H1 (cell line): ENCODE data around the gene TIAM2. TPM values are rescaled to one million over a fixed set of nuclear protein-coding genes. Genes with fewer than 3 reads are reported as not detected.

Experiments
- CTCF ChIA-PET: fragments of 300-600 bp; sonication (Branson Sonifier 250); formaldehyde crosslinking; loops from one replicate; lab custom pipeline; 2021; ENCODE audit not compliant: partially characterized antibody; lab: Charles Lee
- POLR2A ChIA-PET: fragments of 300-600 bp; sonication (Branson Sonifier 250); formaldehyde crosslinking; loops from one replicate; lab custom pipeline; 2021; ENCODE audit warnings: inconsistent platforms; ENCODE audit not compliant: partially characterized antibody; lab: Charles Lee
- DNase-seq, 2 experiments: peaks; one replicate each; pipeline versions ENCODE4 v3.0.0 to v3.0.0-alpha.2; 2010 to 2022; ENCODE audit warnings: low spot score in 2 of 2, low read depth in 1 of 2, mixed read lengths in 1 of 2
- FAIRE-seq: peaks from 2 replicates; lab custom pipeline; 2011; peaks lifted over from hg19 to GRCh38; lab: Jason Lieb, UNC
- H2AFZ ChIP-seq: 2 replicates; pipeline ENCODE4 v1.8.1; 2012; ENCODE audit warnings: low read length, inconsistent platforms
- H2AK5ac ChIP-seq: 2 replicates; pipeline ENCODE4 v1.6.1; 2013; ENCODE audit warnings: low read depth, low read length
- H2BK120ac ChIP-seq: replicated peaks from 2 replicates; pipeline ENCODE3; 2013; ENCODE audit warnings: low read depth, low read length, inconsistent platforms
- H2BK12ac ChIP-seq: 2 replicates; pipeline ENCODE4 v1.6.1; 2013; ENCODE audit warnings: low read depth, low read length
- H2BK15ac ChIP-seq: 2 replicates; pipeline ENCODE4 v1.6.1; 2013; ENCODE audit warnings: low read length
- H2BK20ac ChIP-seq: 2 replicates; pipeline ENCODE4 v1.6.1; 2013; ENCODE audit warnings: low read length
- H2BK5ac ChIP-seq: 2 replicates; pipeline ENCODE4 v1.6.1; 2013; ENCODE audit warnings: low read depth, low read length
- H3K14ac ChIP-seq: 2 replicates; pipeline ENCODE4 v1.6.1; 2013; ENCODE audit warnings: inconsistent platforms; ENCODE audit not compliant: insufficient read length
- H3K18ac ChIP-seq: 2 replicates; pipeline ENCODE4 v1.6.1; 2013; ENCODE audit warnings: low read length; ENCODE audit errors: extremely low read depth
- H3K23ac ChIP-seq: 2 replicates; pipeline ENCODE4 v1.6.1; 2013; ENCODE audit warnings: inconsistent platforms; ENCODE audit not compliant: insufficient read length
- H3K23me2 ChIP-seq: 2 replicates; pipeline ENCODE4 v1.6.1; 2013; ENCODE audit warnings: low read depth, low read length
- H3K27ac ChIP-seq: 2 replicates; pipeline ENCODE4 v1.6.1; 2011; ENCODE audit warnings: low read depth, low read length, inconsistent platforms
- H3K27me3 ChIP-seq, 4 experiments: replicated peaks in 1 of 4; 1 replicate in 1 of 4; 2 replicates in 3 of 4; pipeline versions ENCODE4 v1.6.1 to v1.8.1; 2011 to 2013; ENCODE audit warnings: low read length in 3 of 4, mild to moderate bottlenecking in 3 of 4, inconsistent platforms in 2 of 4, mixed read lengths in 2 of 4, moderate library complexity in 1 of 4; ENCODE audit not compliant: control insufficient read depth in 3 of 4, insufficient read depth in 3 of 4; ENCODE audit errors: extremely low read depth in 1 of 4
- H3K36me3 ChIP-seq, 4 experiments: 2 replicates each; pipeline versions ENCODE4 v1.6.1 to v1.8.1; 2011 to 2013; ENCODE audit warnings: mild to moderate bottlenecking in 4 of 4, low read length in 3 of 4, moderate library complexity in 2 of 4, control low read depth in 1 of 4, inconsistent platforms in 1 of 4; ENCODE audit not compliant: insufficient read depth in 4 of 4, control insufficient read depth in 2 of 4
- H3K4ac ChIP-seq: replicated peaks from 2 replicates; pipeline ENCODE3; 2013; ENCODE audit warnings: low read length, low read depth, mixed read lengths, inconsistent platforms; ENCODE audit not compliant: insufficient read length
- H3K4me1 ChIP-seq, 4 experiments: replicated peaks in 1 of 4; 1 replicate in 1 of 4; 2 replicates in 3 of 4; pipeline versions ENCODE4 v1.6.1 to v1.8.1; 2011 to 2013; ENCODE audit warnings: low read length in 3 of 4, inconsistent platforms in 2 of 4, mixed read lengths in 1 of 4; ENCODE audit not compliant: insufficient read depth in 4 of 4, control insufficient read depth in 3 of 4
- H3K4me2 ChIP-seq, 2 experiments: 2 replicates each; pipeline versions ENCODE4 v1.6.1 to v1.8.1; 2011 to 2013; ENCODE audit warnings: low read depth in 2 of 2, low read length in 2 of 2, control low read depth in 1 of 2, inconsistent platforms in 1 of 2, mild to moderate bottlenecking in 1 of 2; ENCODE audit not compliant: insufficient read depth in 1 of 2
- H3K4me3 ChIP-seq, 4 experiments: fragments of 200-600, 300-600 bp in 1 of 4; sonication (generic), shearing (Covaris generic), sonication (Bioruptor Twin) in 1 of 4; 2 replicates each; pipeline versions ENCODE4 v1.5.1 to v1.8.1; 2011 to 2016; ENCODE audit warnings: low read length in 4 of 4, low read depth in 3 of 4, control low read depth in 2 of 4, inconsistent platforms in 2 of 4, mild to moderate bottlenecking in 2 of 4, mixed read lengths in 1 of 4, moderate library complexity in 1 of 4; ENCODE audit not compliant: insufficient read depth in 2 of 4; ENCODE audit errors: extremely low read depth in 1 of 4
- H3K56ac ChIP-seq: replicated peaks from 2 replicates; pipeline ENCODE3; 2013; ENCODE audit warnings: low read depth, mild to moderate bottlenecking, mixed read lengths, low read length, inconsistent platforms; ENCODE audit not compliant: insufficient read length
- H3K79me1 ChIP-seq: 2 replicates; pipeline ENCODE4 v1.6.1; 2013; ENCODE audit warnings: low read depth, low read length, control low read depth
- H3K79me2 ChIP-seq, 2 experiments: 2 replicates each; pipeline versions ENCODE4 v1.6.1 to v1.8.1; 2012 to 2013; ENCODE audit warnings: low read length in 2 of 2, mild to moderate bottlenecking in 2 of 2, inconsistent platforms in 1 of 2; ENCODE audit not compliant: insufficient read depth in 2 of 2, control insufficient read depth in 1 of 2
- H3K9ac ChIP-seq, 4 experiments: replicated peaks in 1 of 4; 1 replicate in 1 of 4; 2 replicates in 3 of 4; pipeline versions ENCODE4 v1.6.1 to v1.8.1; 2011 to 2013; ENCODE audit warnings: low read depth in 3 of 4, low read length in 3 of 4, control low read depth in 2 of 4, mild to moderate bottlenecking in 2 of 4, moderate library complexity in 2 of 4, inconsistent platforms in 1 of 4; ENCODE audit errors: extremely low read depth in 1 of 4
- H3K9me3 ChIP-seq, 2 experiments: 2 replicates each; pipeline versions ENCODE4 v1.6.1 to v1.8.1; 2012 to 2013; ENCODE audit warnings: mild to moderate bottlenecking in 2 of 2, moderate library complexity in 2 of 2, control low read depth in 1 of 2, inconsistent platforms in 1 of 2, low read depth in 1 of 2, low read length in 1 of 2, mixed read lengths in 1 of 2; ENCODE audit not compliant: insufficient read depth in 2 of 2
- H4K20me1 ChIP-seq, 2 experiments: replicated peaks in 1 of 2; 2 replicates each; pipeline versions ENCODE3 to v1.8.1; 2011 to 2013; ENCODE audit warnings: inconsistent platforms in 2 of 2, low read length in 2 of 2, mild to moderate bottlenecking in 1 of 2; ENCODE audit not compliant: insufficient read depth in 2 of 2, control insufficient read depth in 1 of 2
- H4K5ac ChIP-seq: 2 replicates; pipeline ENCODE4 v1.6.1; 2013; ENCODE audit warnings: low read length, low read depth, mixed read lengths, inconsistent platforms; ENCODE audit not compliant: insufficient read length
- H4K8ac ChIP-seq: 2 replicates; pipeline ENCODE4 v1.8.0; 2013; ENCODE audit warnings: mild to moderate bottlenecking, moderate library complexity, low read length, inconsistent platforms; ENCODE audit not compliant: insufficient read depth; ENCODE audit errors: extremely low read depth
- H4K91ac ChIP-seq: replicated peaks from 2 replicates; pipeline ENCODE3; 2013; ENCODE audit warnings: low read length, mixed read lengths, inconsistent platforms; ENCODE audit not compliant: insufficient read length
- BCL11A ChIP-seq, 2 experiments: IDR thresholded peaks; one replicate each; pipeline ENCODE4 v1.6.1; 2011; ENCODE audit warnings: low read depth in 2 of 2, low read length in 2 of 2, mild to moderate bottlenecking in 2 of 2
- CEBPB ChIP-seq: IDR thresholded peaks from 2 replicates; pipeline ENCODE4 v1.6.1; 2012; ENCODE audit warnings: low read depth, low read length
- CHD1 ChIP-seq: IDR thresholded peaks from 2 replicates; pipeline ENCODE4 v1.6.1; 2012; ENCODE audit warnings: low read depth, low read length, improper control_type of control experiment
- CHD2 ChIP-seq: IDR thresholded peaks from 2 replicates; pipeline ENCODE4 v1.6.1; 2012; ENCODE audit warnings: low read length, improper control_type of control experiment
- FOSL1 ChIP-seq: IDR thresholded peaks from 2 replicates; pipeline ENCODE4 v1.6.1; 2011; ENCODE audit warnings: mild to moderate bottlenecking, low read depth, low read length, moderate library complexity; ENCODE audit not compliant: insufficient read depth
- NANOG ChIP-seq: IDR thresholded peaks from 2 replicates; pipeline ENCODE4 v1.6.1; 2011; ENCODE audit warnings: low read length, low read depth, mild to moderate bottlenecking, inconsistent platforms; ENCODE audit not compliant: insufficient read depth, poor library complexity, severe bottlenecking
- NRF1 ChIP-seq: IDR thresholded peaks from 2 replicates; pipeline ENCODE4 v1.6.1; 2011; ENCODE audit warnings: mild to moderate bottlenecking, low read depth, low read length, improper control_type of control experiment
- RXRA ChIP-seq: IDR thresholded peaks from 2 replicates; pipeline ENCODE4 v1.6.1; 2011; ENCODE audit warnings: low read depth, mild to moderate bottlenecking, low read length, moderate library complexity; ENCODE audit not compliant: insufficient read depth
- SIN3A ChIP-seq, 2 experiments: IDR thresholded peaks in 1 of 2; conservative IDR thresholded peaks in 1 of 2; 2 replicates each; pipeline ENCODE4 v1.6.1; 2011 to 2012; ENCODE audit warnings: low read length in 2 of 2, improper control_type of control experiment in 1 of 2, low read depth in 1 of 2, mild to moderate bottlenecking in 1 of 2
- SP4 ChIP-seq: IDR thresholded peaks from 2 replicates; pipeline ENCODE4 v1.6.1; 2012; ENCODE audit warnings: low read length, inconsistent platforms
- SRF ChIP-seq: IDR thresholded peaks from 2 replicates; pipeline ENCODE4 v1.6.1; 2011; ENCODE audit warnings: mild to moderate bottlenecking, low read depth, low read length, moderate library complexity
- SUZ12 ChIP-seq: fragments of 200-600 bp; sonication (generic); IDR thresholded peaks from 2 replicates; pipeline ENCODE4 v1.6.1; 2012; ENCODE audit warnings: mild to moderate bottlenecking, inconsistent platforms, low read length, moderate library complexity, mixed read lengths
- YY1 ChIP-seq: IDR thresholded peaks from 2 replicates; pipeline ENCODE4 v1.6.1; 2011; ENCODE audit warnings: low read depth, mild to moderate bottlenecking, low read length
- ZNF274 ChIP-seq: IDR thresholded peaks from 2 replicates; pipeline ENCODE4 v1.7.0; 2012; ENCODE audit warnings: low read length, borderline replicate concordance; ENCODE audit errors: extremely low read depth
- WGBS, 2 experiments: shearing (Covaris generic) in 1 of 2; methylation state at CpG; one replicate each; pipeline versions ENCODE4 v1.1.6 to v1.1.7; 2013 to 2015; ENCODE audit warnings: low lambda C conversion rate in 2 of 2, mixed read lengths in 2 of 2, inconsistent platforms in 1 of 2, low coverage in 1 of 2, missing lambda C conversion rate in 1 of 2; ENCODE audit not compliant: insufficient replicate concordance in 2 of 2, insufficient coverage in 1 of 2, insufficient read length in 1 of 2; ENCODE audit errors: extremely low coverage in 1 of 2, missing lambda C conversion rate in 1 of 2; 5-methylcytosine and 5-hydroxymethylcytosine counted together
- polyA plus RNA-seq, 7 experiments: library from polyadenylated mRNA; depleted of rRNA in 3 of 7; stranded (reverse) in 5 of 7; unstranded in 2 of 7; fragments of >200 nt in 5 of 7; fragments of 200-250 nt in 2 of 7; gene quantifications; 1 replicate in 5 of 7; 2 replicates in 1 of 7; 4 replicates in 1 of 7; pipeline versions ENCODE4 v1.2.1 to v1.2.3, GENCODE V29; 2011 to 2013; ENCODE audit warnings: missing spikeins in 2 of 7, mixed read lengths in 2 of 7
- total RNA-seq: library from RNA; stranded (reverse); fragmentation: NEBNext Ultra II Directional; extraction: Animal tissue kit (Norgen Biotek cat#: 25700); gene quantifications from 2 replicates; pipeline ENCODE4 v1.2.1, GENCODE V29; 2021
- TF ChIP-seq, protein P1 (sequence below): IDR thresholded peaks from 2 replicates; pipeline ENCODE4 v1.6.1; 2012; ENCODE audit warnings: inconsistent platforms

Gene TIAM2
- total and polyA plus RNA-seq, 2 of the 8 experiments (the other 6 are each of a cell fraction or from before 2014, with no cell fraction given) = 7.4 to 23.9 TPM

DNA sequence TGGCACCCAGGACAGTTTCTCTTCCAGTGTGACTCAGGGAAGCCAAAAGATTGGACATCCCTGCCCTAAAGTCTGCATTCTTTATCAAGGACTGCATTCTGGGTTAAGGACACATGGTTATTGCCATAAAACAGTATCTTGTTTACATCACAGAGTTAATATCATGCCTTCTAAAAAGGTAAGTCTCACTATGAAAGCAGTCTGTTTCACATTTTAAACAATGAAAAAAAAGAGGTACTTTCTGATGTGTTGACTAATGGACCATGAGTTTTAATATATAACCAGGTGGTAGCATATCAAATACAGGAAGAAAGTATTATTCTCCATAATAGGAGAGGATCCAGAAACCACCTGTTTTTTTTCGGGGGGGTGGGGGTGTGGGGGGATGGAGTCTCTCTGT, 93.7 kb downstream of the TIAM2 start:
- H3K23me2 ChIP-seq = no peaks in the 10 kb centered on the region
- H3K56ac ChIP-seq = no peak overlapping the region
- DNase-seq = no peak
- H3K36me3 ChIP-seq = peaks cover 0 to 4% (median 0%) of the 10 kb centered on the region in 4 experiments; a peak in 2 of 8 replicates
- H3K23ac ChIP-seq = no peak overlapping the region
- no peaks in the 10 kb centered on the region for H3K27me3 ChIP-seq
- H2BK5ac ChIP-seq = no peak overlapping the region
- H4K8ac ChIP-seq = no peak overlapping the region
- no peak for FAIRE-seq
- H4K5ac ChIP-seq = no peak overlapping the region
- ChIA-PET POLR2A (no interaction called here), CTCF (interaction anchor here (0.7 to 0.8 kb wide), 2 partner anchors 8 to 35 kb away, joined by 3 read pairs; no protein-coding TSS in a partner anchor)
- no peaks in the 10 kb centered on the region for H3K9me3 ChIP-seq
- H3K4me1 ChIP-seq = peaks cover 0 to 11% (median 4%) of the 10 kb centered on the region in 4 experiments; a peak in 5 of 7 replicates
- no peak overlapping the region for H3K4me3 ChIP-seq
- H2AFZ ChIP-seq = no peak overlapping the region
- no peak overlapping the region for H2BK12ac ChIP-seq
- no peak overlapping the region for H2BK15ac ChIP-seq
- H2BK20ac ChIP-seq = no peak overlapping the region
- no peak overlapping the region for H3K9ac ChIP-seq
- no peaks in the 10 kb centered on the region for H4K20me1 ChIP-seq
- no peak overlapping the region for H3K14ac ChIP-seq
- no peak overlapping the region for H3K4ac ChIP-seq
- no peak overlapping the region for H3K18ac ChIP-seq
- WGBS, 2 experiments = 67% methylated on average over 1 of the region's 1 CpG; no CpG with 5 or more reads in 1 of the 2 experiments
- H3K4me2 ChIP-seq = no peak overlapping the region
- H3K79me2 ChIP-seq = no peaks in the 10 kb centered on the region
- H3K27ac ChIP-seq = no peak overlapping the region
- no peak overlapping the region for H4K91ac ChIP-seq
- H2BK120ac ChIP-seq = no peak overlapping the region
- no peaks in the 10 kb centered on the region for H3K79me1 ChIP-seq
- H2AK5ac ChIP-seq = no peak overlapping the region
- no peak for TF ChIP-seq NRF1
- TF ChIP-seq CHD1 = no peak
- no peak for TF ChIP-seq SIN3A (conservative IDR thresholded peaks at IDR 0.05 in 1 of 2, IDR thresholded peaks at IDR 0.05 in 1 of 2; ENCODE audit: low read depth in 1 of 2, low read length in 2 of 2)
- TF ChIP-seq CEBPB = no peak
- no peak for TF ChIP-seq BCL11A (IDR thresholded peaks at IDR 0.05; ENCODE audit: low read depth in 2 of 2, low read length in 2 of 2)
- no peak for TF ChIP-seq YY1
- TF ChIP-seq CHD2 = no peak
- TF ChIP-seq NANOG = no peak
- no peak for TF ChIP-seq RXRA
- TF ChIP-seq SP4 = no peak
- no peak for TF ChIP-seq ZNF274
- no peak for TF ChIP-seq FOSL1
- no peak for TF ChIP-seq SUZ12
- TF ChIP-seq, protein P1, sequence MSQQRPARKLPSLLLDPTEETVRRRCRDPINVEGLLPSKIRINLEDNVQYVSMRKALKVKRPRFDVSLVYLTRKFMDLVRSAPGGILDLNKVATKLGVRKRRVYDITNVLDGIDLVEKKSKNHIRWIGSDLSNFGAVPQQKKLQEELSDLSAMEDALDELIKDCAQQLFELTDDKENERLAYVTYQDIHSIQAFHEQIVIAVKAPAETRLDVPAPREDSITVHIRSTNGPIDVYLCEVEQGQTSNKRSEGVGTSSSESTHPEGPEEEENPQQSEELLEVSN = no peak
- no peak for TF ChIP-seq SRF
